ENCODE measurements around the gene ACACA.

ACACA gene

GRCh38 chr17:37047631-37048104, 359.0 kb downstream of the ACACA start (continued):
- TF ChIP-seq ZNF654 (tag by site-specific recombination; IDR thresholded peaks at IDR 0.05; ENCODE audit: low read depth) = peak; percentile 99
- peak; percentile 61 for TF ChIP-seq ZNF600 (tag by site-specific recombination; IDR thresholded peaks at IDR 0.05)
- TF ChIP-seq ZNF830 (tag by site-specific recombination; IDR thresholded peaks at IDR 0.05; ENCODE audit: low read depth) = no peak
- TF ChIP-seq SP7 (tag by site-specific recombination; IDR thresholded peaks at IDR 0.05) = peak; percentile 77; the same call in 1 of the 2 replicates
- TF ChIP-seq ZNF660 (tag by site-specific recombination; IDR thresholded peaks at IDR 0.05) = peak; percentile 63
- TF ChIP-seq HOXA7 (CRISPR knock-in tag; IDR thresholded peaks at IDR 0.05; ENCODE audit: borderline replicate concordance) = no peak
- TF ChIP-seq TSHZ1 (tag by site-specific recombination; IDR thresholded peaks at IDR 0.05; ENCODE audit: borderline replicate concordance) = peak; percentile 77; the same call in 1 of the 2 replicates
- peak; percentile 44; the same call in 1 of the 2 replicates for TF ChIP-seq PRDM10 (tag by site-specific recombination; IDR thresholded peaks at IDR 0.05)

GRCh38 chr17:37045351-37045922, 361.2 kb downstream of the ACACA start:
- CTCF ChIA-PET = interaction anchor here (0.5 to 5.2 kb wide), 11 partner anchors 23 to 443 kb away, joined by 3 to 84 read pairs (median 3); partner anchors contain the start of genes LHX1 and MRM1
- POLR2A ChIA-PET = interaction anchor here (0.9 kb wide), 1 partner anchor 109 kb away, joined by 3 read pairs; no protein-coding TSS in a partner anchor
- H3K9me3 ChIP-seq (ENCODE audit: control insufficient read depth, insufficient read depth, low read depth, low read length) = no peaks in the 10 kb centered on the region
- H3K4me3 ChIP-seq (ENCODE audit: low read depth, low read length) = no peak overlapping the region
- H3K4me1 ChIP-seq (ENCODE audit: control insufficient read depth, insufficient read depth, low read length) = peaks cover 20% of the 10 kb centered on the region; the same call in 1 of the 2 replicates
- H3K27ac ChIP-seq (ENCODE audit: extremely low read depth, low read depth, low read length) = no peak overlapping the region
- H3K36me3 ChIP-seq (ENCODE audit: control insufficient read depth in 2 of 2, insufficient read depth in 1 of 2, low read length in 2 of 2) = peaks cover 13 to 15% of the 10 kb centered on the region in 2 experiments
- TF ChIP-seq ZFP41 (tag by site-specific recombination; IDR thresholded peaks at IDR 0.05; ENCODE audit: borderline replicate concordance) = no peak
- TF ChIP-seq, protein P1, sequence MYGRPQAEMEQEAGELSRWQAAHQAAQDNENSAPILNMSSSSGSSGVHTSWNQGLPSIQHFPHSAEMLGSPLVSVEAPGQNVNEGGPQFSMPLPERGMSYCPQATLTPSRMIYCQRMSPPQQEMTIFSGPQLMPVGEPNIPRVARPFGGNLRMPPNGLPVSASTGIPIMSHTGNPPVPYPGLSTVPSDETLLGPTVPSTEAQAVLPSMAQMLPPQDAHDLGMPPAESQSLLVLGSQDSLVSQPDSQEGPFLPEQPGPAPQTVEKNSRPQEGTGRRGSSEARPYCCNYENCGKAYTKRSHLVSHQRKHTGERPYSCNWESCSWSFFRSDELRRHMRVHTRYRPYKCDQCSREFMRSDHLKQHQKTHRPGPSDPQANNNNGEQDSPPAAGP (tag by site-specific recombination; IDR thresholded peaks at IDR 0.05) = no peak
- no peak for TF ChIP-seq ZNF121 (tag by site-specific recombination; IDR thresholded peaks at IDR 0.05)
- peak; percentile 66 for TF ChIP-seq ZNF600 (tag by site-specific recombination; IDR thresholded peaks at IDR 0.05)
- no peak for TF ChIP-seq ZNF549 (tag by site-specific recombination; IDR thresholded peaks at IDR 0.05)
- TF ChIP-seq, protein P2, sequence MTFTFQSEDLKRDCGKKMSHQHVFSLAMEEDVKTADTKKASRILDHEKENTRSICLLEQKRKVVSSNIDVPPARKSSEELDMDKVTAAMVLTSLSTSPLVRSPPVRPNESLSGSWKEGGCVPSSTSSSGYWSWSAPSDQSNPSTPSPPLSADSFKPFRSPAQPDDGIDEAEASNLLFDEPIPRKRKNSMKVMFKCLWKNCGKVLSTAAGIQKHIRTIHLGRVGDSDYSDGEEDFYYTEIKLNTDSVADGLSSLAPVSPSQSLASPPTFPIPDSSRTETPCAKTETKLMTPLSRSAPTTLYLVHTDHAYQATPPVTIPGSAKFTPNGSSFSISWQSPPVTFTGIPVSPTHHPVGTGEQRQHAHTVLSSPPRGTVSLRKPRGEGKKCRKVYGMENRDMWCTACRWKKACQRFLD (tag by site-specific recombination; IDR thresholded peaks at IDR 0.05) = no peak
- TF ChIP-seq ZEB2 (tag by site-specific recombination; IDR thresholded peaks at IDR 0.05) = peak; percentile 40; the same call in 1 of the 2 replicates
- no peak for TF ChIP-seq ZNF19 (tag by site-specific recombination; IDR thresholded peaks at IDR 0.05; ENCODE audit: low read depth)
- TF ChIP-seq ZNF10 (tag by site-specific recombination; IDR thresholded peaks at IDR 0.05) = no peak
- TF ChIP-seq ZNF629 (tag by site-specific recombination; IDR thresholded peaks at IDR 0.05) = 0 out of 2 replicates have a peak, but pooled peaks have one; percentile 16
- no peak for TF ChIP-seq ZNF623 (tag by site-specific recombination; IDR thresholded peaks at IDR 0.05)
- TF ChIP-seq ZNF221 (tag by site-specific recombination; IDR thresholded peaks at IDR 0.05; ENCODE audit: borderline replicate concordance) = no peak
- TF ChIP-seq ZNF391 (tag by site-specific recombination; IDR thresholded peaks at IDR 0.05; ENCODE audit: borderline replicate concordance, low read depth) = no peak
- TF ChIP-seq SALL2 (tag by site-specific recombination; IDR thresholded peaks at IDR 0.05; ENCODE audit: borderline replicate concordance) = no peak
- TF ChIP-seq ZNF239 (tag by site-specific recombination; IDR thresholded peaks at IDR 0.05) = peak; percentile 99
- 0 out of 2 replicates have a peak, but pooled peaks have one; percentile 28 for TF ChIP-seq OSR2 (tag by site-specific recombination; IDR thresholded peaks at IDR 0.05)
- TF ChIP-seq ZNF624 (tag by site-specific recombination; IDR thresholded peaks at IDR 0.05) = no peak
- TF ChIP-seq ZNF146 (tag by site-specific recombination; IDR thresholded peaks at IDR 0.05) = no peak
- TF ChIP-seq ZNF660 (tag by site-specific recombination; IDR thresholded peaks at IDR 0.05) = 0 out of 2 replicates have a peak, but pooled peaks have one; percentile 25
- TF ChIP-seq ZIC2 (tag by site-specific recombination; IDR thresholded peaks at IDR 0.05) = no peak
- TF ChIP-seq MEIS1 (CRISPR knock-in tag; IDR thresholded peaks at IDR 0.05; ENCODE audit: borderline replicate concordance) = no peak

Measured in HEK293 (cell line).